ENCODE data around the gene MEA1.

MEA1 gene

GRCh38 chr6:42970871-42971612 is 42.7 kb downstream of the MEA1 start:
- H3K27ac ChIP-seq (ENCODE audit: extremely low read depth, low read depth, low read length): no peak overlapping the region
- no peaks in the 10 kb centered on the region for H3K9me3 ChIP-seq (ENCODE audit: control insufficient read depth, insufficient read depth, low read depth, low read length)
- H3K4me1 ChIP-seq (ENCODE audit: control insufficient read depth, insufficient read depth, low read length): no peaks in the 10 kb centered on the region
- peaks cover 0 to 35% of the 10 kb centered on the region in 2 experiments; a peak in 2 of 3 replicates for H3K36me3 ChIP-seq (ENCODE audit: control insufficient read depth in 2 of 2, insufficient read depth in 1 of 2, low read length in 2 of 2)
- no peak overlapping the region for H3K4me3 ChIP-seq (ENCODE audit: low read depth, low read length)
- ChIA-PET POLR2A (interaction anchor here (0.5 to 4.2 kb wide), 9 partner anchors 8 to 83 kb away, joined by 3 to 20 read pairs (median 5); partner anchors contain the start of genes CNPY3, CUL7, KLHDC3 and PEX6), CTCF (interaction anchor here (0.5 to 1.6 kb wide), 5 partner anchors 10 to 363 kb away, joined by 3 to 7 read pairs (median 4); no protein-coding TSS in a partner anchor)
- no peak for TF ChIP-seq ZNF146 (tag by site-specific recombination; IDR thresholded peaks at IDR 0.05)
- TF ChIP-seq ZNF777 (tag by site-specific recombination; IDR thresholded peaks at IDR 0.05; ENCODE audit: borderline replicate concordance): no peak
- no peak for TF ChIP-seq EGR2 (tag by site-specific recombination; IDR thresholded peaks at IDR 0.05; ENCODE audit: low read depth)
- TF ChIP-seq ZNF335 (tag by site-specific recombination; conservative IDR thresholded peaks at IDR 0.05): peak; percentile 45
- no peak for TF ChIP-seq HIC1 (tag by site-specific recombination; IDR thresholded peaks at IDR 0.05)
- no peak for TF ChIP-seq ZNF677 (tag by site-specific recombination; IDR thresholded peaks at IDR 0.05)
- no peak for TF ChIP-seq ZNF624 (tag by site-specific recombination; IDR thresholded peaks at IDR 0.05)
- no peak for TF ChIP-seq ZNF518A (tag by site-specific recombination; conservative IDR thresholded peaks at IDR 0.05; ENCODE audit: low read depth)
- no peak for TF ChIP-seq ZNF621 (tag by site-specific recombination; IDR thresholded peaks at IDR 0.05)
- no peak for TF ChIP-seq PATZ1 (tag by site-specific recombination; IDR thresholded peaks at IDR 0.05)
- no peak for TF ChIP-seq ZSCAN23 (tag by site-specific recombination; IDR thresholded peaks at IDR 0.05)
- TF ChIP-seq OVOL3 (tag by site-specific recombination; IDR thresholded peaks at IDR 0.05): no peak
- no peak for TF ChIP-seq GLIS2 (tag by site-specific recombination; IDR thresholded peaks at IDR 0.05)
- TF ChIP-seq ZNF169 (tag by site-specific recombination; IDR thresholded peaks at IDR 0.05): no peak
- no peak for TF ChIP-seq ZNF10 (tag by site-specific recombination; IDR thresholded peaks at IDR 0.05)
- no peak for TF ChIP-seq KLF7 (tag by site-specific recombination; IDR thresholded peaks at IDR 0.05; ENCODE audit: borderline replicate concordance)
- no peak for TF ChIP-seq ZNF362 (tag by site-specific recombination; IDR thresholded peaks at IDR 0.05)
- TF ChIP-seq ZNF843 (tag by site-specific recombination; IDR thresholded peaks at IDR 0.05): no peak
- TF ChIP-seq ZNF530 (tag by site-specific recombination; IDR thresholded peaks at IDR 0.05; ENCODE audit: low read depth): no peak
- TF ChIP-seq ZNF132 (tag by site-specific recombination; IDR thresholded peaks at IDR 0.05; ENCODE audit: borderline replicate concordance): no peak
- TF ChIP-seq ZNF600 (tag by site-specific recombination; IDR thresholded peaks at IDR 0.05): peak; percentile 56; the same call in 1 of the 2 replicates
- peak; percentile 84 for TF ChIP-seq INSM2 (tag by site-specific recombination; IDR thresholded peaks at IDR 0.05)
- no peak for TF ChIP-seq ZNF626 (tag by site-specific recombination; IDR thresholded peaks at IDR 0.05)
- TF ChIP-seq ZNF629 (tag by site-specific recombination; IDR thresholded peaks at IDR 0.05): peak; percentile 50; the same call in 1 of the 2 replicates
